ENCODE data around the gene OR52W1.

The OR52W1 gene, protein sequence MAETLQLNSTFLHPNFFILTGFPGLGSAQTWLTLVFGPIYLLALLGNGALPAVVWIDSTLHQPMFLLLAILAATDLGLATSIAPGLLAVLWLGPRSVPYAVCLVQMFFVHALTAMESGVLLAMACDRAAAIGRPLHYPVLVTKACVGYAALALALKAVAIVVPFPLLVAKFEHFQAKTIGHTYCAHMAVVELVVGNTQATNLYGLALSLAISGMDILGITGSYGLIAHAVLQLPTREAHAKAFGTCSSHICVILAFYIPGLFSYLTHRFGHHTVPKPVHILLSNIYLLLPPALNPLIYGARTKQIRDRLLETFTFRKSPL

DNA sequence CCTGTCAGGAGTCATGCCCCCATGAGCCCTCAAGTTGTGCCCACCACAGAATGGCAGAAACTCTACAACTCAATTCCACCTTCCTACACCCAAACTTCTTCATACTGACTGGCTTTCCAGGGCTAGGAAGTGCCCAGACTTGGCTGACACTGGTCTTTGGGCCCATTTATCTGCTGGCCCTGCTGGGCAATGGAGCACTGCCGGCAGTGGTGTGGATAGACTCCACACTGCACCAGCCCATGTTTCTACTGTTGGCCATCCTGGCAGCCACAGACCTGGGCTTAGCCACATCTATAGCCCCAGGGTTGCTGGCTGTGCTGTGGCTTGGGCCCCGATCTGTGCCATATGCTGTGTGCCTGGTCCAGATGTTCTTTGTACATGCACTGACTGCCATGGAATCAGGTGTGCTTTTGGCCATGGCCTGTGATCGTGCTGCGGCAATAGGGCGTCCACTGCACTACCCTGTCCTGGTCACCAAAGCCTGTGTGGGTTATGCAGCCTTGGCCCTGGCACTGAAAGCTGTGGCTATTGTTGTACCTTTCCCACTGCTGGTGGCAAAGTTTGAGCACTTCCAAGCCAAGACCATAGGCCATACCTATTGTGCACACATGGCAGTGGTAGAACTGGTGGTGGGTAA is at the start of gene OR52W1:
OR52W1 (plus strand) TSS at position 51 of the 637 bp plus-strand sequence; CDS start at position 51, 0 bp downstream.
- DNase-seq, result no peak

DNA sequence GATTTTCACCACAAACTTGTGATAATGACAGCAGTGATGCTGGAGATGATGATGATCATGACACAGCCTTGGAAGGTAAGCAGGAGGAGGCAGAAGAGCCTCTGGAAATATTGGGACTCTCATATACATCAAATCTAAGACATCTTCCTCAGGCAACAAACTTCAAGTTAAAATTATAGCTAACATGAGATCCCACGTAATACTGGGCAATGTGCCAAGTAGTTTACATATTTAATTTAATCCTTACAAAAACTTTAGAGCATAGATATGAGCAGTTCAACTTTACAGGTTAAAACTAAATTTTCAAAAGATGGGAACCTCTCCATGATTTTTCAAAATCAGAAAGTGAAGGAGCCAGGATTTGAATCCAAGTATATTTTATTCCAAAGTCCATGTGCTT is 47.9 kb upstream of the OR52W1 start:
- DNase-seq, result no peak

DNA sequence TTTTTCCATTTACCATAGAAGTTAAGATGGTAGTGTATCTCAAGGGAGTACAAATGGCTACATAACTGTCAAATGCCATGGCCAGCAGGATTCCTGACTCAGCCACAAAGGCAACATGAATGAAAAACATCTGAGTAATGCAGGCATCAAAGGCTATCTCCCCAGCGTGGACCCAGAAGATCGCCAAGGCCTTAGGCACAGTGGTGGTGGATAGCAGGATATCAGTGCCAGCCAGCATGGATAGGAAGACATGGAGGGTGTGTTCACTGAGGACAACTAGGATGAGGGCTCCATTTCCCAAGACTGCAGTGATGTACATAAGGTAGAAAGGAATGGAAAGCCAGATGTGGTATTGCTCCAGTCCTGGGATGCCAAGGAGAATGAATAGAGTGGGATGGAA is 46.9 kb upstream of the OR52W1 start:
- no peak for DNase-seq

DNA sequence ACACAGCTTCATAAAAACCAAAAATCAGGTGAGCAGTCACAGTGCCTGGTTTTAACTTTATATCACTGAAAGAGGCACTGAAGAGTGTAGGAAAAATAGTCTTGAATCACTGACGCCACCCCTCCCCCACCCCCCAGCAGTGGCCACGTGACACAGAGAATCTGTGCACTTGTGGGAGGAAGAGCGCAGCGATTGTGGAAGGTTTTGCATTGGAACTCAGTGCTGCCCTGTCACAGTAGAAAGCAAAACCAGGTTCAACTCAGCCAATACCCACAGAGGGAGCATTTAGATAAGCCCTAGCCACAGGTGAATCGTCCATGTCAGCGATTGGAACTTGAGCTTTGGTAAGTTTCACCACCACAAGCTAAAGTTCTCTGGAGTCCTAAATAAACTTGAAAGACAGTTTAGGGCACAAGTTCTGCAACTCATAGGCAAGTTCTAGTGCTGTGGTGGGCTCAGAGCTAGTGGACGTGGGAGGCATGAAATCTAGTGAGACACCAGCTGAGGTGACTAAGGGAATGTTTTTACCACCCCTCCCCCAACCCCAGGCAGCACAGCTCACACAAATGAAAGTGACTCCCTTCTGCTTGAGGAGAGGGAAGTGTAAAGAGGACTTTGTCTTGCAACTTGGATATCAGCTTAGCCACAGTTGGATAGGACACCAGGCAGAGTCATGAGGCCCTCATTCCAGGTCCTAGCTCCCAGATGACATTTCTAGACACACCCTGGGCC is 42.2 kb upstream of the OR52W1 start:
- no peak for DNase-seq

DNA sequence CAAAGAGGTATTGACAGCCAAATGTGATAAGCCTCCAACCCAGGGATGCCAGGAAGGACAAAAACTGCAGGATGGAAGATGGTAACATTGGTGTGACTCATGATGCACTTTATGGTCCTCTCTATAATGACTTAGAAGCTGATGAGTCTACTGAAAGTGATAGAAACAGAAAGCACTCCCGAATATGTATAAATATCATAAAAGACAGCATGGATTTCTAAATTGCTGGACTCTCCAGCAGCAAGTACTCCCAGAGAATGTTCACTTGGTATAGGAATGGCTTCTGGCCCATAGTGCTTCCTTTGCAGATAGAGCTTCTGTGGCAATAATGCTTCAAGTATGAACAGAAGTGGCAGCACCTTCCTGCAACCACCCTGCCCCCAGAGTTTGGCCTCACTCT is 28.8 kb upstream of the OR52W1 start, which contains the start of gene OR52B2:
OR52B2 (minus strand) TSS at position 101 of the 400 bp plus-strand sequence; CDS start at position 101, 0 bp downstream.
- no peak for DNase-seq

DNA sequence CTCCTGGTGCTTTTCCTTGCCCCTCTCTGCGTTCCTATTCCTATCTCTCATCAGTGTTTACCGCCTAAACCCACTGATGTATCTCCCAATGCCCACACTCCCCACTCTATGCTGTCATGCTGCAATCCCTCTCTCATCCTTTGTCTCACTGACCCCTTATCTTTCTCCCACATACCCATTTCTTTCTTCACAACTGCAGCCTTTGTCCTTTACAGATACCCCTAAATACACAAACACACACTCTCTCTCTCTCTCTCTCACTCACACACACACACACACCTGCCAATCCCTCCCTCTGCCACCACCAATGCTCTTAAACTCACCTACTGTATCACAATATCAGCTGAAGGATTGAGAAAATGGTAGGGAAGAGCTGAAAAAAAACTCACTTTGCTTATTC is 23.6 kb upstream of the OR52W1 start:
- DNase-seq, result no peak

DNA sequence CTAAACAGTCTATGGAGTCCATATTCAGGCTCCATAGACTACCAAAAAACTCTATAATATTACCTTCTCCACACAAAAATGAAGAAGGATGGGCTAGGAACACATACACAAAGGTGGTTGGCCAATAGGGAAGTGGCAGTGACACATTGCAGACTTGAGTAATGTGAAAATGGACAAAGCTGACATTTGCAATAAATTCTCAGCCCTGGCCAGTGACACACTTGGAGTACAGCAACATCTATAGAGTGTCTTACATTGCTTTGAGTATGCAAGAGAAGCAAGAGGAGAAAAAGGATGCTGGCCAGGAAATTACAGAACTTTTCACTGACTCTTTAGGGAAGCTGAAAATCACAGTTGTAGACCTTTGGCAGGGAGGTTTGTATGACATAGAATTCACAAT is 7.3 kb upstream of the OR52W1 start:
- DNase-seq, result no peak

DNA sequence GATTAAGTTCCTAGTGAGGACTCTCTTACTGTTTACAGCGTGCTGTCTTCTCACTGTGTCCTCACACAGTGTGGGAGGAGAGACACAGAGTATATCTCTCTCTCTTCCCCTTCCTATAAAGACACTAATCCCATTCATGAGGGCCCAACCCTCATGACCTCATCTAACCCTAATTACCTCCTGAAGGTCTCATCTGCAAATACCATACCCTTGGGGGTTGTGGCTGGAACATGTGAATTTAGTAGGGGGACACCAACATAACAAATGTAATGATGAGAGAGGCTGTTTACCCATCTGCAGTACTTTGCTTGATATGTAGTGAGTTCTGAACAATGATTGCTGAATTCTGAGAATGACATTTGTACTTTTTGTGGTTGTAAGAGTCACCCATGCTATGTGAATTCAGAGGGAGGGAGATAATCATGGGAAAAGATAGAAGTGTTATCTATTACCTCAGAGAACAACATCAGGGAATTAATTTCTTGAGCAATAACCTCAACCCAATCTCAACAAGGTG is 4.9 kb upstream of the OR52W1 start:
- DNase-seq, result no peak

DNA sequence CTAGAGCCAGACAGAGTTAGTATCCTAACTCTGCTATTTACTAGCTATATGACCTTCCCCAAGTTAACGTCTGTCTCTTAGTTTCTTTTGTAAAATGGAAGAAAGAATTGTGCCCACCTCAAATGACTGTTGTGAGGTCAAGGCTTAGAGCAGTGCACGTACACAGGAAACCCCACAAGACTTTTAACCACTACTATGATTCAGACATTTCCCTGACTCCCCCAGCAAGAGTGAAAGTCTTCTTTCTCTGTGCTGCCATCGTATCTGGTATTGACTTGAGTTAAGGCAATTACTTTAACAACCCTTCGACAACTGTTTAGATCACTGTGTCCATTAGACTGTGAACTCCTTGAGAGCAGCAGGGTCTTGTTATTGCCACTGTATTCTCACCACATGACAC is 2.6 kb upstream of the OR52W1 start:
- DNase-seq, result peak; percentile 53

DNA sequence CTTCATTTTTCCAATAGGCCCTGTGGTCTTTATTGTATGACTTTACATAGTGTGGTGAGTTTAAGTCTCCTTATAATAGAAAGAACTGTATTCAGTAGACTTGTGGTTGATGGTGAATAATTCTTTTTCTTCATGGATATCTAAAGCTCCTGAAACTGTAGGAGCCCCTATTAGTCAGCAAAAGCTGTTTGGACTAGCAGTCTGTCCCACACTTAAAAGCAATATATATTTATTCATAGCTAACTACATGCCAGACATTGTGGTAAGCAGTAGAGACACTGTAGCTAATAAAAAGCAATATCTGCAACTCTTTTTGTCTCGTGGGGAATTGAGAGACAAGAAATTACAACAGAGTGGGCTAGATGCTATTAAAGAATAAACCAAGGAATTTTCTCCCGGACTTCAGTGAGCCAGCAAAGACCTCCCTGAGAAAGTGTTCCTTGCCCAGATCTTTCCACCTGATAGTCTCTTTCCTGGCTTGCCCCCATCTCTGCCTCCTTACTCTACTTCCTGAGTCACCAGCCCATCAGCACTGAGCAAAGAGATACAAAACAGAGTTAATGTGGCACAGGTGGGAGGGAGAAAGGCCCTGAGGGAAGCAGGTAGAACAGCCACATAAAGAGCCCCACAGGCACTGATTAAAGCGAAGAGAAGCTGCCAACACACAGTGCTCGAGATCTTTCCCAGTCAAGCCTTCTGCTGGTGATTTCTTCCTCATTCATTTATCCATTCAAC is 1.4 kb upstream of the OR52W1 start:
- no peak for DNase-seq

DNA sequence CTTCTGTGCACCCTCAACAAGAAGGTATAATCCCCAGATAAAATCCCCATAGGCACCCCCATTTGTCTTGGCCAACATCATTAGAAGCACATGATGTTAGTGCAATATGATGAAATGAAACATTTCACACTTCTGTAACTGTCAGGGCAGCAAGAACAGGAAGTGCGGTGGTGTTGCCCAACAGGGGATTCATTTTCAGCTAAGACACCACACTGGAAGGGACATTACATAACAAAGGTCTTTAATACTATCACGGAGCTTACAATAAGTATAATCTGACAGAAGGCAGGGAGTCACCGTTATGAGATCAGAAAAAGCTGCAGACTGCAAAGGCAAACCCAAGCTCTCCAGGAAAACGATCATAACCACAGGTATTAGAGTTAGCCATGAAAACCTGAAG is 2.0 kb downstream of the OR52W1 start:
- no peak for DNase-seq

DNA sequence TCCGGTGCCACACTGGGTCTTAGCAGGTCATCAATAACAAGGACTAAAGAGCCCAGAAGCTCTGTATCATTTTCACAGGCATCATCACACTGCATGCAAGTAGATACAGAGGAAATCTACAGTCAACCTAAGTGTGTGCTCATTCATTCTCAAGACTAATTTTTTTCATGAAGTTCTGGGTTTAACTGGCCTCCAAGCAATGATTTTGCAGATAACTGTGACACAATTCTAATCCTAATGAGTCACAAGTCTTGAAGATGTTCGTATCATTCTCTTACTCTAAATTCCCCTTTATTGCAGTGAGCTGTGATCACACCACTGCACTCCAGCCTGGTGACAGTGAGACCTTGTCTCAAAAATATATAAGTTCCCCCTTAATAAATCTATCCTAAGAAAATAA is 2.5 kb downstream of the OR52W1 start:
- DNase-seq, result no peak

DNA sequence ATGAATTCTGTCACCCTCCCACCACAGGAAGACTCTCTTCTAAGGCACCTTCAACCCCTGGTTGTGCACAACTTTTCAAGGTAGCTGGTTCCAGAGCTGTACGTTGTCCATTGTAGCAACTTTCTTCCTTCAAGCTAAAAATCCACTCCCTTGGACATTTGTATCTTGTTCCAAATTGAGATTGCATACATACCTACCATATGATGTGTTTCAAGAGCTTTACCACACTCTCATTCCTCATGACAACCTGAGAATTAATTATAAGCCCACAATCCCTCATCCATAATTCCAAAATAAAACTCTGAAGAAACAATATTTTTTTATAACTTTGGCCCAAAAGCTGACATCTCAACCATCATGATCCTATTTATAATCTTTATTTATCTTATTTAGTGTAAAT is 3.0 kb downstream of the OR52W1 start:
- no peak for DNase-seq

DNA sequence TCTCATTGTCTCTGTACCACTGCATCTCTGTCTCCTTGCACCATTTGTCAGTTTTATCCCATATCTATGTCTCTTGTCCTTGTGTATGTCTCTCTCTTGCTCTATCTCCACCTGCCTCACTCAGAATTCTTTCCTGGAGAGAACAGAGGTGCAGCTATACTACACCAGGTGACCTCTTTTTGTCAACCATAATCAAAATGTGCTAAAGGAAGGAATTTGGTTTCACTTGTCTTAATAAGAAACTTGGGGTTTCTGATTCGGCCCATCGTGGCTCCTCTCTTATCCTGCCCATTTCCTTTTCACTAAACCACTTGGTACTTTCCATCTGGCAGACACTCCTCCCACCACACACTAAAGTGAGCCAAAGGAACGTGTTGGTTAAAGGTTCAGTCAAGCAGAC is 4.3 kb downstream of the OR52W1 start:
- DNase-seq, result no peak

DNA sequence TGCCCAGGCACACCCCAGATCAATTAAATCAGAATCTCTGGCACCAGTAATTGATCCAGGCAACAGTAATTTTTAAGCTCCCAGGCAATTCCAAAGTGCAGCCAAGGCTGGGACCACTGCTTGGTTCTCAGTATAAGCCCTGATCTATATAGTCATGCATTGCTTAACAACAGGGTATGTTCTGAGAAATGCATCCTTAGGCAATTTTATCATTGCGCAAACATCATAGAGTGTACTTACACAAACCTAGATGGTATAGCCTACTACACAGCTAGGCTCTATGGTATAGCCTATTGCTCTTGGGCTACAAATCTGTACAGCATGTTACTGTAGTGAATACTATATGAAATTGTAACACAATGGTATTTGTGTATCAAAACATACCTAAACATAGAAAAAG is 5.7 kb downstream of the OR52W1 start:
- DNase-seq, result no peak

DNA sequence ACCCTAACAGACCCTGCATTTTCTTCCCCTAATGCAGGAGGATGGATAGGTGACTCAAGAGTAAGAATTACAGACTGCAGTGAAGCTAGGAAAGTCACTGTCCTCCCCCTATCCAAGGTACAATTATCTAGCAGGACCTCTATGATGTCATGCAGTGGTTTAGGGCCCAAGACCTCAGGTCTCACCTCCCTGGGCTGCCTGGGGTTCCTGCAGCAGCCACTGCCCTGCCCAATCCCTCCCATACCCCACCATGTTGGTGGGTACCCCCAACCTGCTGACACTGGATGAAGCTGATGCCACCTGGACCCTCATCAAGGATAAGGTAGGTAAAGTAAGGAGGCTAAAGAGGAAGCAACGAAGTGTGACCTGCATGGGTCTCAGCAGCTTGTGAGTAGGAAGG is 6.3 kb downstream of the OR52W1 start, which contains the start of gene C11orf42:
C11orf42 (plus strand) TSS at position 192 of the 400 bp plus-strand sequence; CDS start at position 251, 59 bp downstream.
- no peak for DNase-seq

DNA sequence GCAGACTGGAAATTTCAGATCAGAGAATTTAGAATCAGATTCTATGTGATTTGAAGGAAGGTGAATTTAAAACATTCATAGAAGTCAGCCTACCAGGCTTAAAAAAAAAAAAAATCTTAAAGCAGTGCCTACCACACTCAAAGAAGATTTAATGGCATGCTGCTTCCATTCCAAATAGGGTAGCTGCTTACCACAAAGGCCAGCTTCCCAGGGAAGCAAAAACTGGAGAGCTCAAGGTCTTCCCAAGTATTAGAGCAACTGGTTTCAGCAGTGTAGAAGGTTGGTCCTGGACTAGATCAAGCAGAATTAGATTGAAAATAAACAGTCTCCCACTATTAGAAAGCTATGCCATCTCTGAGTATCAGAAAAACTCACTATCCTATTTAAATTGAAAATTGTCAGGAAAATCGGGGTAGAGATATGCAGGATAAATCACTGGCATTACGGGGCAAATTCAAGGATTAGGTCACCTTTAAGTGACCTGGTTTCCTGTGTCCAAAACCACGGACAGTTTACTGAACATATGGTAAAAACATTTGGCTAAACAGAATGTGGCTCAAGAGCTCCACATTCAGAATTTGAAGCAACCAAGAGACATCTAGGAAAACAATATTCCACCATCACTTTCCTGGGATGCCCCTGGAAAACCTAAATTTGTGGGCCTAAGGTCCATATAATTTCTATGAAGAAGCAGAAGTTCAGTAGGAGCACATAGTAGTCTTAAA is 7.6 kb downstream of the OR52W1 start:
- DNase-seq, result no peak

DNA sequence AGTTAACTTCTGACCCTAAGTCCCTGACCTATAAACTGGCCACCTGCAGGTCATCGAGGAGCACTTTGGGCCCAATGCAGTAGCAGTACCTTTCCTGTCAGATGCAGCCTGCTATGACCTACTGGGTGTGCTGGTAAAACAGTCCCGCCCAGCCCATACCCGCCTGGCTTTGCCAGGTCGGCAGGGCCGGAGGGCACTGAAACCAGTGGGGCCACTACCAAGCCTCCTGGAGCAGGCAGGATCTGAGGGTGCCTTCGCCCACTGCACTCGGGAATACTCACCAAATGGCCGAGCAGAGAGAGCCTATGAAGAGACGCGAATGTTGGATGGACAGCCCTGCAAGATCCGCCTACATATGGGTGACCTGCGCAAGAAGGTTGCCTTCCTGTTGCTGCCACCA is 10.8 kb downstream of the OR52W1 start:
- DNase-seq, result no peak

DNA sequence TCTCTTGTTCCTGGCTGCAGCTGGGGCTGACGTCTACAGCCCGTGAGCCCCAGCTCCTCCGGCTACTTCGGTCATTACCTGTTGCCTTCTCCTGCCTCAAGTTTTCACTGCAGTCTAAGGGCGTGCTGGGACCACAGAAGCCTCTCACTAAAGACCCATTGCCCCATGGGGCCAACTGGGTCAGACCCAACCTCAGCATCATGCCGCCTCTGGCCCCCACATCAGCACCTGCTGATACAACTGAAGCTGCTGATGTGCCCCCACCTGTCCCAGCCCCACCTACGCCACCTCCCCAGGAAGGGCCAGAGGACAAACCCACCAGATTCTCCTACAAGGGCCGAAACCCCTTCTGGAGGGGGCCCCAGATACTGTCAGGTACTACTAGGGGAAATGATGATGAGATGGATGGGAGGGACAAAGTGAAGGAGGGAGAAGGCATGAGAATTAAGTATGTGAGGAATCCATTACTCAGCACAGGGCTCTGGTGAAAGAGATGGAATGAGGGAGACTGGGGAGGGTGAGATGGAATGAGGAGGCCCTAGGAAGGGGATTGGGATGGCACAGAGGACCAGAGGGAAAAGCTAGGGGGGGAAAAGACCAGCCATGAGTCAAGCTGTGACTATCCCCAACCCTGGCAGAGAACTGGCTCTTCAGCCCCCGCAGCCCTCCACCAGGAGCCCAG is 11.4 kb downstream of the OR52W1 start:
- DNase-seq, result no peak

DNA sequence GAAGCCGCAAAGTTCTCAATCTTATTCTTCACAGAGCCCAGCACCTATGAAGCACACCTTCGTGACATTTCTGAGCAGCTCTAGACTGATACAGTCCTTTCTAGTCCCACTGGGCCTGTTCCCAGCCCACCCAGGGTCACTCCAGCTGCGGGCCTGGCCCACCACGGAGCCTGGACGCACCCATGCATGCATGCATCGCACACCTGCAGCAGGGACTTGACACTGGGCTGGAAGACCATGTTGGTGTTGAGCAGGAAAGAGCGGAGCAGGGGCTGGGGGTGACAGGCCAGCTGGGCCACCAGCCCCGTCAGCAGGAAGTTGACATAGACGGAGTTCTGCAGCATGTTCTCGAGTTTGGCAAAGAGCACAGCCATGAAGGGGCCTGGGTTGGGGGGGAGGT is 15.5 kb downstream of the OR52W1 start:
- no peak for DNase-seq

DNA sequence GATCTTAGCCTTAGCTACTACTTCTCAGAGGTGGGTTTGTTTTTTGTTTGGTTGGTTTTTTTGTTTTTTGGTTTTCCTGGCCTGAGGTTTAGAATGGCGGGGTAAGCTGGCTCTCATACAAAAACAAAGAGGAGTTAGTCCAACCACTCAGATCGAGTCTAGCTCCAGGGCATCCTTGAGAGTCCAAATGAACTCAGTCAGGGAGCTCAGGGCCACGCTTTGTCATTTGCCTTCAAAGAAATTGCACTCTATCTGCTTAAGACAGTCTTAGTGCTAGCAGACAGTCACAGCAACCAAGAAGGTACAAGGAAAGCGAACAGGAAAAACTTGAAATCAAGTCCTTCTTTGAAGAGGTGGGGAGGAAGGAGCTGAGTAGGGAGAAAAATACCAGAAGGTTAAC is 17.5 kb downstream of the OR52W1 start:
- no peak for DNase-seq

DNA sequence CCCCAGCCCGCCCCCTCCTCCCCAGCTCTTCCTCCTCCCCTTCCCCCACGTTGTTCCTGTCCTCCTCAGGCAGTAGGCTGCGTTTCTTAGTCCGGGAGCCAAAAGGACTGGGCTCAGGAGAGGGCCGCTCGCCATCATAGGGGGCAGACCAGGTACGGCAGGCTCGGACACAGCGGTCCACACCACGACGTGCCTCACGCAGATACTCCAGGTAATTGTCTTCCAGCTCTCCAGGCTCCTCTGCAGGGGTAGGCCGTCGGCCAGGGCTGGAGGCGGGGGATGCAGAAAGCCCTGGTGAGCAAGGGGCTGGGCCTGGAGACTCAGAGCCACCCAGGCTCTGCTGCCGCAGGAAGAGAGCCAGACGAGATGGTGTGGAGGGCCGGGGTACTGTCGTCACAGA is 18.7 kb downstream of the OR52W1 start:
- no peak for DNase-seq
